ENCODE data around the gene EFCAB14.
"Not testable (repeated sequence)": the region's sequence is repeated elsewhere in the genome, so short reads cannot be mapped to it uniquely, and the experiment has no call there.

Gene EFCAB14

DNA sequence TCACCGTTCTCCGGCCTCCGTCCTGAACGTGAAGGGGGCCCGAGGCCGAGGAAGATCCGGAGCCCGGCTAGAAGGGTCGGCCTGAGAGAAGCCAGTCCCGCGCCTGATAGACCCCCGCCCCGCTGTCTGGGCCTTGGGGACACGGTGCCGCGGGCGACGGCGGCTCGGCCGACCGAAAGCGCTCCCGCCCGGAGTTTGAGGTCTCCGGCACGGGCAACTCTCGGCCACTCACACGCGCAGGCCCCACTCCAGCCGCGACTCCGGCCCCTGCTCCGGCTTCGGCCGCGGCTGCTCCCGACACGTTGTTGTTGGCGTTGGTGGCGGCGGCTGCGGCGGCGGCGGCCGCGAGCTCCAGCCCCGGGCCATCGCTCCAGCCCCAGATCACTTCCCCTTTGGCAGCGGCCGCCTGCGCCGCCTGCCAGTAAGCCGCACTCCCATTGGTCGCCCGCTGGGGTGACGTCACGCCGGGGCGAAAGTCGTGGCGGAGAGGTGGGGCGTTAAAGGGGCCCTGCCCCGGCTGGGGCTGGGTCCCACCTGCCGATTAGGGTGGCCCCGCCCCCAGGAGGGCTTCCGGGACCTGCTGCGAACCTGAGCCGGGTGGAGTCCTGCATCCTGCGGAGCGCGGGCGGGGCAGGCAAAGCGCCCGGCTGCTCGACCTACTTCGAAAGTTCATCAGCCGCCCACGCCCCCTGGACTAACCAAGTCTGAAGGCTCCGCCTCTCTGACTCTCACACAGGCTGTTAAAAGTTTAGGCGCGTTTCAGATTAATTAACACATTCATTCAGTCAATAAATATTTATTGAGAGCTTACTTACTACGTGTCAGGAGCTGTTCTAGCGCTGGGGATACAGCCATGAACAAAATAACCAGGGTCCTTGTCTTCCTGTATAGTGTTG is at the start of gene EFCAB14:
Gene EFCAB14 (minus strand): TSS at position 388 of the 896 bp plus-strand sequence. CDS start 1,027 bp downstream, outside the sequence.
- peaks cover 23% of the 10 kb centered on the region for H3K36me3 ChIP-seq (ENCODE audit: insufficient read depth, low read depth, low read length)
- peak within 1 kb of the TSS; percentile 92 for H3K4me3 ChIP-seq (ENCODE audit: low read length)
- peak within 1 kb of the TSS; percentile 87 for H3K9ac ChIP-seq (ENCODE audit: low read depth, low read length)
- peaks cover 16% of the 10 kb centered on the region for H3K4me1 ChIP-seq (ENCODE audit: insufficient read depth, low read length)
- H3K27me3 ChIP-seq (ENCODE audit: insufficient read depth, low read length), result no peaks in the 10 kb centered on the region
- H3K27ac ChIP-seq (ENCODE audit: low read length), result peak within 1 kb of the TSS; percentile 65
- H3K9me3 ChIP-seq (ENCODE audit: insufficient read depth, low read depth, low read length), result no peaks in the 10 kb centered on the region

- H3K9me3 ChIP-seq (ENCODE audit: insufficient read depth, low read depth, low read length), result peaks cover 50% of the 10 kb centered on the region
- H3K27me3 ChIP-seq (ENCODE audit: insufficient read depth, low read length), result no peaks in the 10 kb centered on the region
- no peaks in the 10 kb centered on the region for H3K36me3 ChIP-seq (ENCODE audit: insufficient read depth, low read depth, low read length)
- no peak overlapping the region for H3K27ac ChIP-seq (ENCODE audit: low read length)
- no peak overlapping the region for H3K9ac ChIP-seq (ENCODE audit: low read depth, low read length)
- no peaks in the 10 kb centered on the region for H3K4me1 ChIP-seq (ENCODE audit: insufficient read depth, low read length)
- no peak overlapping the region for H3K4me3 ChIP-seq (ENCODE audit: low read length)
Measured at GRCh38 chr1:46768445-46768844, 49.5 kb upstream of the EFCAB14 start.

- Histone ChIP-seq H3K4me3 (ENCODE audit: low read length) (no peak overlapping the region), H3K9ac (ENCODE audit: low read depth, low read length) (no peak overlapping the region), H3K27ac (ENCODE audit: low read length) (no peak overlapping the region), H3K36me3 (ENCODE audit: insufficient read depth, low read depth, low read length) (no peaks in the 10 kb centered on the region), H3K4me1 (ENCODE audit: insufficient read depth, low read length) (no peaks in the 10 kb centered on the region), H3K9me3 (ENCODE audit: insufficient read depth, low read depth, low read length) (peaks cover 45% of the 10 kb centered on the region), H3K27me3 (ENCODE audit: insufficient read depth, low read length) (no peaks in the 10 kb centered on the region)
Measured at GRCh38 chr1:46767649-46768282, 48.9 kb upstream of the EFCAB14 start.

- H3K4me1 ChIP-seq (ENCODE audit: insufficient read depth, low read length), result no peaks in the 10 kb centered on the region
- no peaks in the 10 kb centered on the region; the same call in 1 of the 2 replicates for H3K27me3 ChIP-seq (ENCODE audit: insufficient read depth, low read length)
- H3K36me3 ChIP-seq (ENCODE audit: insufficient read depth, low read depth, low read length), result no peaks in the 10 kb centered on the region
- no peak overlapping the region for H3K9ac ChIP-seq (ENCODE audit: low read depth, low read length)
- H3K27ac ChIP-seq (ENCODE audit: low read length), result no peak overlapping the region
- peaks cover 12% of the 10 kb centered on the region for H3K9me3 ChIP-seq (ENCODE audit: insufficient read depth, low read depth, low read length)
- no peak overlapping the region for H3K4me3 ChIP-seq (ENCODE audit: low read length)
Measured at GRCh38 chr1:46764402-46764801, 45.5 kb upstream of the EFCAB14 start.

DNA sequence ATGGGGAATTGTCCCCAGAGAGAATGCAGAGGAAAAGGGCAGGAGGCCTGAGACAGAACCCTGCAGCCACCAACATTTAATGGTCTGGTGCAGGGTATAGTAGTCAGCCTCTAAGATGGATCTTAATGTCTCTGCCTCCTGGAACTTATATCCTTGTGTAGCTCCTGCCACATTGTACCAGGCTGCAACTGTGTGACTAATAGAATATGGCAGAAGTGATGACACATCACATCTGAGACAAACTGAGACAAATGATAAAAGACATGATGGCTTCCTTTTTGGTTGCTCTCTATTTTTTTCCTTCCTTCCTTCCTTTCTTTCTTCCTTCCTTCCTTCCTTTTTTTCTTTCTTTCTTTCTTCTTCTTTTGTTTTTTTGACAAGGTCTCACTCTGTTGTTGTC is 42.8 kb upstream of the EFCAB14 start:
- Histone ChIP-seq H3K36me3 (ENCODE audit: insufficient read depth, low read depth, low read length) (no peaks in the 10 kb centered on the region), H3K4me3 (ENCODE audit: low read length) (no peak overlapping the region), H3K27ac (ENCODE audit: low read length) (no peak overlapping the region), H3K9ac (ENCODE audit: low read depth, low read length) (no peak overlapping the region), H3K9me3 (ENCODE audit: insufficient read depth, low read depth, low read length) (no peaks in the 10 kb centered on the region), H3K27me3 (ENCODE audit: insufficient read depth, low read length) (no peaks in the 10 kb centered on the region; the same call in 1 of the 2 replicates), H3K4me1 (ENCODE audit: insufficient read depth, low read length) (peaks cover 6% of the 10 kb centered on the region; the same call in 1 of the 2 replicates)

DNA sequence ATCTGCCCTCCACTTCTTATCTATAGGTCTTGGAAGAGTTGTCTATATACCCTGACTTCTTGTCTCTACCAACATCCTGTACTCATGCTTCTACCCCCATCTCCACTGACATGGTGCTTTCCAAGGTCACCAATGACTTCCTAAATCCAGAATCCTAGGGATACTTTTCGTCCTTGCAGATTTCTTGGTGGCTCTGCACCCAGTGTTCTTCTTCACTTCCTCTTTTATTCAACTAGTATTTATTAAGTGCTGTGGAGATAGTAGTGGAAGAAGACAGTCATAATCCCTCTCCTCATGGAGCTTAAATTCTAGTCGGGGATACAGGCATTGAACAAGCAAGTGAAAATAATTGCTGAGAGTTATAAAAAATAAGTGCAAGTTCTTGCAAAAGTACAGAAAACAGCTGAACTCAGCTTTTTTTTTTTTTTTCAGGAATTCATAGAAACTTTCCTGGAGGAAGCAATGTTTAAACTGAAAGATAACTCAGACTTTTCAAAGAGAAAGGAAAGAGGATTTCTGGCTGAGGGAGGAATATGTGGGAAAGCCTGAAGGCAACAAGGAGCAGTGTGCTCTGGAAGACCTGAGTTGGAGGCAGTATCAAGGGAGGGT is 41.7 kb upstream of the EFCAB14 start:
- Histone ChIP-seq H3K4me3 (ENCODE audit: low read length) (no peak overlapping the region), H3K4me1 (ENCODE audit: insufficient read depth, low read length) (peaks cover 9% of the 10 kb centered on the region), H3K27me3 (ENCODE audit: insufficient read depth, low read length) (no peaks in the 10 kb centered on the region; the same call in 1 of the 2 replicates), H3K36me3 (ENCODE audit: insufficient read depth, low read depth, low read length) (no peaks in the 10 kb centered on the region), H3K9me3 (ENCODE audit: insufficient read depth, low read depth, low read length) (no peaks in the 10 kb centered on the region), H3K9ac (ENCODE audit: low read depth, low read length) (no peak overlapping the region), H3K27ac (ENCODE audit: low read length) (no peak overlapping the region)

DNA sequence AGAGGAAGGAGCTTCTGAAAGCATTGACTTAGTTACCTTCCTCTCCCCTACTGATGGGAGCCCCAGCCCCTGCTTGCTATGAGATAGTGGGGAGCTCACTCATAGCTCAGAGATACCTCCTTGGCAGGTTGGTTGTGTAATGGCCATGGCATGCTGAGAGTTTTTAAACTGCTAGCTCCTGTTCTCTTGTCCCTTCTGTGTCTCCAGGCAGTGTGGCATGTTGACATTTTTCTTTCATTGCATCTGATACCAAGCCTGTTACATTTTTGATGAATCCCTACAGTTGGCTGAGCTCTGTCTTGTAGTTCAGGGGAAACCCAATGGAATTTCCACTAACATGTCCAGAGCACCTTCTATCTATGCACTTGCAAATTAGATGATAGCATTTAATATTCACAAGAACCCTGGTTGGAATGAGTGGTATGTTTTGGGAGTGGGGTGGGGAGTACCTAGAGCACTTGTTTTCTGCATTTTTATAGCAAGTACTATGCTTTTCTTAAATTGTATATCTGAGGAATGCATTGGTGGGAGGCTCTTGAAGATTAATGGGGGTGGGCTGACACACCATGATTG is 39.1 kb upstream of the EFCAB14 start:
- Histone ChIP-seq H3K36me3 (ENCODE audit: insufficient read depth, low read depth, low read length) (no peaks in the 10 kb centered on the region), H3K27me3 (ENCODE audit: insufficient read depth, low read length) (no peaks in the 10 kb centered on the region; the same call in 1 of the 2 replicates), H3K27ac (ENCODE audit: low read length) (no peak overlapping the region), H3K9me3 (ENCODE audit: insufficient read depth, low read depth, low read length) (no peaks in the 10 kb centered on the region), H3K9ac (ENCODE audit: low read depth, low read length) (no peak overlapping the region), H3K4me1 (ENCODE audit: insufficient read depth, low read length) (peaks cover 9% of the 10 kb centered on the region), H3K4me3 (ENCODE audit: low read length) (no peak overlapping the region)

DNA sequence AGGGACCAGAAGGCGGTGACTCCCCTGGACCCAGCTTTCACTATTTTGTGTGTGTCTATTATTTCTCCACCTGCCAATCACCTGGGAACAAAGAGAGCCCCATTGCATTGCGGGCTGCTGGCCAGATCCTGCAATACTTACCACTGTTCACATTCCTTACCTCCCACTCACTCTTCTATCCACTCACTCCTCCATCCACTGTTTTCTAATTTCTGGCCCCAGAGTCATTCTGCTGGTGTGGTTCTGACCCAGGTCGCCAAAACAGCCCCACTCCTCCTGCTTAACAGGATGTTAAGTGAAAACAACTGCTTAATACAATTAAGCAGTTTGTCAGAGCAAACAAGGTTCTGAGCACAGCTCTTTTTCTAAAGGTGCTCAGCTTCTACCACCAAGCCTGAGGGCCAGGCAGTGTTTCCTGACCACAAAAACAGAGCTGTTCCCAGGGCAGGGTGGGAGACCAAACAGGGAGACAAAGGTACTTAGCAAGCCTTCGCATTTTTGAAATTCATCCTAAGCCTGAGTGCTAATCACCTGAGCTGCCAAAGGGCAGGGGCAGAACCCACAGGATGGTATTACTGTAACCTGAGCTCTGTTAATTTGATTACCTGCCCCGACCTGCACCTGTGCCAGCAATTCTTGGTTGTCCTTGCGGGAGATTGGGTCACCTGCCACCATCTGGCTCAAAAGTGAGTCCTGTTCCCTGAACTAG is 38.5 kb upstream of the EFCAB14 start:
- no peaks in the 10 kb centered on the region for H3K9me3 ChIP-seq (ENCODE audit: insufficient read depth, low read depth, low read length)
- no peak overlapping the region for H3K9ac ChIP-seq (ENCODE audit: low read depth, low read length)
- no peaks in the 10 kb centered on the region; the same call in 1 of the 2 replicates for H3K27me3 ChIP-seq (ENCODE audit: insufficient read depth, low read length)
- H3K36me3 ChIP-seq (ENCODE audit: insufficient read depth, low read depth, low read length), result no peaks in the 10 kb centered on the region
- no peak overlapping the region for H3K4me3 ChIP-seq (ENCODE audit: low read length)
- H3K27ac ChIP-seq (ENCODE audit: low read length), result no peak overlapping the region
- H3K4me1 ChIP-seq (ENCODE audit: insufficient read depth, low read length), result peaks cover 9% of the 10 kb centered on the region

DNA sequence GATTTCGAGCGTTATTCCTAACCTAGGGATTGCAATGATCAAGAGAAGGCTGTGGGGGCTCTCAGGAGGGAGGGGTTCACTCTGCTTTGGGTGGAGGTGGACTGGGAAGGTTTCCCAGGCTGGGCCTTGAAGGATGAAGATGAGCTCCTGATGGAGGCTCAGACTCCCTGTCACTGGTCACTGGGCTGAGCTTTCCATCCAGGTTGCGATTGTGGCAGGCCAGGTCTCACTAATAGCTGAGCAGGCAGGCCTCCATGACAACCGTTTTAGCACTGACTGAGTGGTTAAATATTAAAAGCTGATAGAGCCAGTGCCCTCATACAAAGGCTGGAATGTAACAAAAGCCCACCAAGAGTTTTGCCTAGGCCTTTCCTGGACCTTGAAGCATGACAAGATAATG is 36.2 kb upstream of the EFCAB14 start:
- Histone ChIP-seq H3K36me3 (ENCODE audit: insufficient read depth, low read depth, low read length) (no peaks in the 10 kb centered on the region), H3K9me3 (ENCODE audit: insufficient read depth, low read depth, low read length) (no peaks in the 10 kb centered on the region), H3K4me1 (ENCODE audit: insufficient read depth, low read length) (peaks cover 9% of the 10 kb centered on the region), H3K27ac (ENCODE audit: low read length) (no peak overlapping the region), H3K27me3 (ENCODE audit: insufficient read depth, low read length) (no peaks in the 10 kb centered on the region), H3K4me3 (ENCODE audit: low read length) (no peak overlapping the region), H3K9ac (ENCODE audit: low read depth, low read length) (no peak overlapping the region)

GRCh38 chr1:46754707-46755106 is 35.8 kb upstream of the EFCAB14 start:
- not testable (repeated sequence) for H3K36me3 ChIP-seq (ENCODE audit: insufficient read depth, low read depth, low read length); H3K4me3 ChIP-seq (ENCODE audit: low read length); H3K27me3 ChIP-seq (ENCODE audit: insufficient read depth, low read length); H3K4me1 ChIP-seq (ENCODE audit: insufficient read depth, low read length); H3K9me3 ChIP-seq (ENCODE audit: insufficient read depth, low read depth, low read length); H3K9ac ChIP-seq (ENCODE audit: low read depth, low read length); H3K27ac ChIP-seq (ENCODE audit: low read length)

- Histone ChIP-seq H3K36me3 (ENCODE audit: insufficient read depth, low read depth, low read length) (no peaks in the 10 kb centered on the region), H3K27me3 (ENCODE audit: insufficient read depth, low read length) (no peaks in the 10 kb centered on the region), H3K4me1 (ENCODE audit: insufficient read depth, low read length) (peaks cover 9% of the 10 kb centered on the region), H3K4me3 (ENCODE audit: low read length) (no peak overlapping the region), H3K27ac (ENCODE audit: low read length) (no peak overlapping the region), H3K9me3 (ENCODE audit: insufficient read depth, low read depth, low read length) (no peaks in the 10 kb centered on the region), H3K9ac (ENCODE audit: low read depth, low read length) (no peak overlapping the region)
Measured at GRCh38 chr1:46753985-46754384, 35.1 kb upstream of the EFCAB14 start.

Measured in iPS-20b (cell line).